ENCODE data around the gene PCDH9. TPM values are rescaled to one million over a fixed set of nuclear protein-coding genes. Genes with fewer than 3 reads are reported as not detected.

Gene PCDH9
- total RNA-seq, 2 experiments from 2014 or later, result 0.20 to 0.23 TPM

DNA sequence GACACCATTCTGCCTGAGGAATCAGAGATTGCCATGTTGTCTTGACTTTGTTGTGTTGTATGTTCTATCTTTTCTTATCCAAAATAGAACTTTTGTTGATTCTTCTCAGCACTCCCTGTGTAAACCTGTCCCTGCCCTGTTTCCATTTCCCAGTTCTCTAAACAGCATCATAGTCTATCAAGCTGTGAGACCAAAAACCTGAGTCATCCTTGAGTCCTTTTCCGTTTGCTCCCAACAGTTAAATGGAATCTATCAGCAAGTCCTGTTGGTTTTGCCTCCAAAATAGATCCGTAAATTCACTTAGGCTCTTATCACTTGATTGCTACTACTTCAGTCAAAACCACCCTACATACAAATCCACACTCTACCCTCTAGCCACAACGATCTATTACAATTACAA, 667.1 kb downstream of the PCDH9 start:
- Mint-ChIP-seq H3K36me3 (no peaks in the 10 kb centered on the region), H3K27ac (no peak overlapping the region), H3K4me3 (no peak overlapping the region), H3K9me3 (no peaks in the 10 kb centered on the region), H3K27me3 (no peaks in the 10 kb centered on the region), H3K4me1 (no peaks in the 10 kb centered on the region)
- DNase-seq, result no peak

DNA sequence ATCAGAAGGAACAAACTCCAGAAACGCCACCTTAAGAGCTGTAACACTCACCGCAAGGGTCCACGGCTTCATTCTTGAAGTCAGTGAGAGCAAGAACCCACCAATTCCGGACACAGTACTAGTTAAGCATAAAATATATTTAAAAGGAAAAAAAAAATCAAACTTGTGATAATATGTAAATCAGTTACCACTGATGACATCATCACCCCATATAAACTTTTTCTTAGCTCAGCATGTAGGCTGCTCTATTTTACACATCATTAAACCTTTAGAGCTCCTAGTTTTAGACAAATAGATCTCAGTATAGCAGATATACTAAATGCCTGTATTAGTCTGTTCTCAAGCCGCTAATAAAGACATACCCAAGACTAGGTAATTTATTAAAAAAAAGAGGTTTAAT, 668.1 kb downstream of the PCDH9 start:
- Mint-ChIP-seq H3K4me3 (no peak overlapping the region), H3K27me3 (no peaks in the 10 kb centered on the region), H3K4me1 (no peaks in the 10 kb centered on the region), H3K9me3 (no peaks in the 10 kb centered on the region), H3K36me3 (no peaks in the 10 kb centered on the region), H3K27ac (no peak overlapping the region)
- no peak for DNase-seq

DNA sequence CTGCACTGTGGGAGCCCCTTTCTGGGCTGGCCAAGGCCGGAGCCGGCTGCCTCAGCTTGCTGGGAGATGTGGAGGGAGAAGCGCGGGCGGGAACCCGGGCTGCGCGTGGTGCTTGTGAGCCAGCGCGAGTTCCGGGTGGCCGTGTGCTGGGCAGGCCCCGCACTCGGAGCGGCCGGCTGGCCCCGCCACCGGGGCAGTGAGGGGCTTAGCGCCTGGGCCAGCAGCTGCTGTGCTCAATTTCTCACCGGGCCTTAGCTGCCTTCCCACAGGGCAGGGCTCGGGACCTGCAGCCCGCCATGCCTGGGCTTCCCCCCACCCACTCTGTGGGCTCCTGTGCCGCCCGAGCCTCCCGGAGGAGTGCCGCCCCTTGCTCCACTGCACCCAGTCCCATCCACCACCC, 669.1 kb downstream of the PCDH9 start:
- Mint-ChIP-seq H3K4me3 (no peak overlapping the region), H3K9me3 (no peaks in the 10 kb centered on the region), H3K27me3 (no peaks in the 10 kb centered on the region), H3K36me3 (no peaks in the 10 kb centered on the region), H3K4me1 (no peaks in the 10 kb centered on the region), H3K27ac (no peak overlapping the region)
- no peak for DNase-seq

DNA sequence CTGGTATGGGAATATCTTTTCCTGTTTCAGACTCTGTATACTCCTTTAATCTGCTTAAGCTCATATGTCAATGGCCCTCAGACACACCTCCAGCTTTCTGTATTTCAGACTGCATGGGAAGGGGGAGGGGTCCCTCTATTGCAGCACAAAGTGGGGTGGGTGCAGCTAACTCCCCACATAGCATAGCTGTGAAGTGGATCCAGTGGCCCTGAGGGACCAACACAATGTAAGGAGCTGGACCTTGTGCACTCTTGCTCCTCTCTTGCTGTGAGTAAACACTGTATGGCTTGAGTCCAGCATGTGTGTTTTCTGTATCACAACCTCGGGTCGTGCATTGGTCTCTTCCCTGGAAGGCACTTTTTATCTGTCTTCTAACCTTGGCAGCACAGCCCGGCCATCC, 669.9 kb downstream of the PCDH9 start:
- H3K4me3 Mint-ChIP-seq, result no peak overlapping the region

DNA sequence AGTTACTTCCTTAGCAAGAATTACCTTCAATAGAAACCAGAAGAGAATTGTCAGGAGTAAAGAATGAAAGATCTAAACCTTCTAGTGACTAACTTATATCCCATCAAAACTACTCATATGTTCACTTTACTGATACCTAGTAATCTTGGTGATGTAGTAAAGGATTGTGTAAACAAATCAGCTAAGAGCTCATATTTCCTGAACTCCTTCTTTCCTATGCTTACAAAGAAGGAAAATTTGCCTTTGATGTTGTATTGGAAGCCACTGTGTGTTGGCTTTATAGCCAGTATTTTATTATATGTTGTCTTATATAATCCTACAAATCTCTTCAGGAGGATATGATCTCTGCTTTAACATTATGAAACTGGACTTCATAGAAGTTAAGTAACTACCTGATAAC, 671.0 kb downstream of the PCDH9 start:
- Mint-ChIP-seq H3K27ac (no peak overlapping the region), H3K36me3 (no peaks in the 10 kb centered on the region), H3K9me3 (no peaks in the 10 kb centered on the region), H3K4me1 (no peaks in the 10 kb centered on the region), H3K4me3 (no peak overlapping the region), H3K27me3 (no peaks in the 10 kb centered on the region)
- no peak for DNase-seq

More for the DNA sequence above, 669.9 kb downstream of the PCDH9 start:
- no peaks in the 10 kb centered on the region for H3K27me3 Mint-ChIP-seq
- no peaks in the 10 kb centered on the region for H3K4me1 Mint-ChIP-seq
- no peaks in the 10 kb centered on the region for H3K9me3 Mint-ChIP-seq
- DNase-seq, result no peak
- no peaks in the 10 kb centered on the region for H3K36me3 Mint-ChIP-seq
- no peak overlapping the region for H3K27ac Mint-ChIP-seq

DNA sequence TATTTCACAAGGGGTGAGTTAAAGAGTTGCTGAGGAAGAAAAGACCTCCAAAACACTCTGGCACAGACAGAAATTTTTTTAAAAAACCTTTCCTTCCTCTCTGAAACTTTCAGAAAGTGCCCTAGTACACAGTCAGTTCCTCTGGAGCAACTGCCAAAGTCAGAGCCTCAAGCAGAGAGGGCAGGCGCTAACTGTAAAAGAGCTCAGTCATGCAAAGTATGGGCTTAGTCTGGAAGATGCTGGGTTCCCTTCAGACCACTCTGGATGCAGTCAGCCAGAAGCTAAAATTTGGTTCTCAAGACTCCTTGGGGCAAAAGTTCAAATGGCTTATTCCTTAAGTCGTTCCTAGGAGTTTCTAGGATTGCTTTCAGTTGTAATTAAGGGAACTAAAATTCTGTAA, 671.6 kb downstream of the PCDH9 start:
- Mint-ChIP-seq H3K4me1 (no peaks in the 10 kb centered on the region), H3K27ac (no peak overlapping the region), H3K9me3 (no peaks in the 10 kb centered on the region), H3K36me3 (no peaks in the 10 kb centered on the region), H3K27me3 (no peaks in the 10 kb centered on the region), H3K4me3 (no peak overlapping the region)
- DNase-seq, result no peak

DNA sequence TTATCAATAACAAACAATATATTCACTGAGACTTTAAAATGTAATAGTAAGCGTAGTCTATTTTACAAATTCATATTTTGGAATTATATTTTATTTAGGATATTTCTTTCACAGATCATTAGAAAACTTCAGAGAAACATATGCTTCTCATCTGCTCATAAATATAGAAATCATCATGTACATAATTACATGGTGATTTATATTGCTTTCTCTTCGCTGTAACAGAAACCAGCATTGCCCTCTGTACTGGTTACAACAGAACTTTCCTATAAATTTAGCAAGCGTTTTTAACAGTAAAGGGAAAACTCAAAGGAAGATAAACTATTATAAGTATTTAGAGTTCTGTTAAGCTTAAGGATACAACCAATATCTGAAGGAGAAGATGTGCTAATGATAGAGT, 672.8 kb downstream of the PCDH9 start:
- DNase-seq, result no peak
- Mint-ChIP-seq H3K4me1 (no peaks in the 10 kb centered on the region), H3K9me3 (no peaks in the 10 kb centered on the region), H3K36me3 (no peaks in the 10 kb centered on the region), H3K27me3 (no peaks in the 10 kb centered on the region), H3K4me3 (no peak overlapping the region), H3K27ac (no peak overlapping the region)

DNA sequence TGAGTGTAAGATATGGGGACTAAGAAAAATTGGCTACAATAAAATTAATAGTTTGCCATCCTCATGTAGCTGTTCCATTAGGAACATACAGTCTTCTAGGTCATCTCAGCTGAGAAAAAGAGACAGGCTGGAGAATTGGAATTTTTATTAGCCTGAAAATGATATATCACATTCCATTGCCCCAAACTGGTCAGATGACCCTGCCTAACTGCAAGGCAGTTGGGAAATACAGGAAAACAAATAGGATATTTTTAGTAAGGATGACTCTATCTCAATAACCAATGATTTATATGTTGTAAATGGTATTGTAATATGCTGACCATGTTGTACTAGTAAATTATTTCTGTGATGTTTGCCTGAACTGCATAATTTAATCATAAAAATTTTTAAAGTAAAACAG, 673.8 kb downstream of the PCDH9 start:
- Mint-ChIP-seq H3K27me3 (no peaks in the 10 kb centered on the region), H3K4me1 (no peaks in the 10 kb centered on the region), H3K36me3 (no peaks in the 10 kb centered on the region), H3K9me3 (no peaks in the 10 kb centered on the region), H3K4me3 (no peak overlapping the region), H3K27ac (no peak overlapping the region)
- DNase-seq, result no peak

DNA sequence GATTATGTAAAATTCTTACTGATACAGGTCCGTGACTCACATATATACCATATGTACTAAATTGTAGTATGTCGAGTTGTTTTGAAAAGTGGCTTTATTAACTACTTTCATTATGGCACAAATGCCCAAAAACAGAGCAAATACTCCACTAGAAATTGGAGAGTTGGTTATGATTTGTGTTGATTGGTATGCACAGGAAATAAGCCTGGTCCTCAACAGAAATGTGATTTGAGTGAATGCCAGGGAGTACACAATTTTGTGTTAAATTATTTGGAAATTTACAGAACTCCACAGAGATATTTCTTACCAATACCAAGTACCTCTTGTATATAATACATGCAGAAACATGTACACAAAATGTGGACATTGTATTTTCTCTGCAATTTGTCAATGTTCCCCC, 676.7 kb downstream of the PCDH9 start:
- no peaks in the 10 kb centered on the region for H3K36me3 Mint-ChIP-seq
- DNase-seq, result no peak
- H3K9me3 Mint-ChIP-seq, result no peaks in the 10 kb centered on the region
- no peak overlapping the region for H3K4me3 Mint-ChIP-seq
- H3K27me3 Mint-ChIP-seq, result no peaks in the 10 kb centered on the region
- H3K4me1 Mint-ChIP-seq, result no peaks in the 10 kb centered on the region
- no peak overlapping the region for H3K27ac Mint-ChIP-seq

DNA sequence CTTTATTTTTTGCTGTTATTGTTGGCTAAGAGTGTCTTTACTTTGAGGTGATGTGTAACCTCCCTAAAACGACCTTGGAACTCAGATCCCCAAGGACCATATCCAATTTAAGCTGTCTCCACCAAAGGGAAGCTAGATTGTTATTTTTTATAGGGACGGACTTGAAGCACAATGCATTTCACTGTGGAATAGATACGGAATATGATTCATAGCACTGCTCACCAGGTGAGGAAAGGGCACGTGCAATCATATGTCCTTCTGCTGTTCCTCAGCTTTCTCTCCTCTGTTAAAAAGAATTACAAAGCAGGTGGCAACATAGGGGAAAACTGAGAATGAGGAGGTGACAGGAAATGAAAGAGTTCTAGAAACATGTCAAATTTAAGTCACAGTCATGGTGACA, 679.0 kb downstream of the PCDH9 start:
- Mint-ChIP-seq H3K4me1 (no peaks in the 10 kb centered on the region), H3K27ac (no peak overlapping the region), H3K9me3 (no peaks in the 10 kb centered on the region), H3K4me3 (no peak overlapping the region), H3K27me3 (no peaks in the 10 kb centered on the region), H3K36me3 (no peaks in the 10 kb centered on the region)
- DNase-seq, result no peak

DNA sequence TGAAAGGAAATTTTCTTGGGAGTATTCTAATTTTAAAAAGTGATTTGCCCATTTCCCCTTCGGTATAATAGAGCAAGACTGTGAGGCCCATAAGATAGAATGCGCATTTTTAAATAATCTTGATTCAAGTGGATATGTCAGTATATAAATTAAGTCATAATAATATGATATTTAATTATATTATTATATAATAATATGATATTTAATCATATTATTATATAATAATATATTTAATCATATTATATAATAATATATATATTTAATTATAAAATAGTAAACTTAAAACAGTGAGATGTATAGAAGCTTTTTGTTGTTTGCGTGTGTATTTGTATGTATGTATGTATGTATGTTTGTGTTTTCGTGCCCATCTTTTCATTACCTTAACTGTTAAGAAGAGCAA, 682.5 kb downstream of the PCDH9 start:
- no peak overlapping the region for H3K27ac Mint-ChIP-seq
- no peak overlapping the region for H3K4me3 Mint-ChIP-seq
- no peaks in the 10 kb centered on the region for H3K27me3 Mint-ChIP-seq
- no peaks in the 10 kb centered on the region for H3K4me1 Mint-ChIP-seq
- DNase-seq, result no peak
- H3K9me3 Mint-ChIP-seq, result no peaks in the 10 kb centered on the region
- H3K36me3 Mint-ChIP-seq, result no peaks in the 10 kb centered on the region

DNA sequence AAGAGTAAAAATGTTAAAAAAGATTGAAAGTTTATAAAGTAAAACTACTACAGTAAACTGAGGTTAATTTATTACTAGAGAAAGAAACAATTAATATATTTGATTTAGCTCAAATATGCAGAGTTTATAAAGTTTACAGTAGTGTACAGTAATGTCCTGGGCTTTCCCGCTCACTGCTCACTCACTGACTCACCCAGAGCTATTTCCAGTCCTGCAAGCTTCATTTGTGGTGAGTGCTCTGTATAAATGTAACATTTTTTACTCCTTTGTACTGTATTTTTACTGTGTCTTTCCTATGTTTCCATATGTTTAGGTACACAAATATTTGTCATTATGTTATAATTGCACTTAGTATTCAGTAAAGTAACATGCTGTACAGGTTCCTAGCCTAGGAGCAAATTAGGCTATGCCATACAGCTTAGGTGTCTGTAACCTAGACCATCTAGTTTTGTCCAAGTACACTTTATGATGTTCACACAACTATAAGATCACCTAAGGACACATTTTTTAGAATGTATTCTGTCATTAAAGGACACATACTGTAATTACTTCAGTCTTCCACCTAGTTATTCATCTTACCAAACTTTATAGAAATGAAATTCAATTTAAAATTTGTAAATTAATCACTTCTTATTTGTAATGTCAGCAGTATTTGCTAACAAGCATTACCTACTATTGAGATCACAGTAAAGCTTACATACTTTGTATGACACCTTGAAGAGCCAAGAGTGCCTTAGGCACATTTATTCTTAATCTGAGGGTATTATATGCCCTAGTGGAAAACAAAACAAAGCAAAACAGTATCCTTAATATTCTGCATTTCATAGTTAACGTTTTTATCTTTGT, 683.4 kb downstream of the PCDH9 start:
- Mint-ChIP-seq H3K27me3 (no peaks in the 10 kb centered on the region), H3K27ac (no peak overlapping the region), H3K4me1 (no peaks in the 10 kb centered on the region), H3K9me3 (no peaks in the 10 kb centered on the region), H3K36me3 (no peaks in the 10 kb centered on the region), H3K4me3 (no peak overlapping the region)
- no peak for DNase-seq

DNA sequence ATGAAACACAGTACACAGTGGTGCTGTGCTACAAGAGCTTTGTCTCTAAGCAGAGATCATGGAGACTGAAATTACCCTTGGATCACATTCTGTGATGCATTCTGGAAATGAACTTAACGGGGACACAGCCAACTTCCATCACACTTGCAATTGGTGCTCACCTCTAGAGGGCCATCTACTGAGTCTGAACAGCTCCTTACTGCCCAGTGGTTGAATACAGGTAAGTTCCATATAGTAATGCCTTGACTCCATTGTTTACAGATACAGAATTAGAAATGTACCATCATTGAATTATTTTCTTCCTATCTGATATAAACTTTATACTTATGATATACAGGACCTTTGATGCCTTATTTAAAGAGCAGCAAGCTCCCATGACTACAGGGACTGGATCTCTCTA, 686.4 kb downstream of the PCDH9 start:
- Mint-ChIP-seq H3K27me3 (no peaks in the 10 kb centered on the region), H3K4me3 (no peak overlapping the region), H3K4me1 (no peaks in the 10 kb centered on the region), H3K36me3 (no peaks in the 10 kb centered on the region), H3K9me3 (peaks cover 2% of the 10 kb centered on the region), H3K27ac (no peak overlapping the region)
- no peak for DNase-seq

DNA sequence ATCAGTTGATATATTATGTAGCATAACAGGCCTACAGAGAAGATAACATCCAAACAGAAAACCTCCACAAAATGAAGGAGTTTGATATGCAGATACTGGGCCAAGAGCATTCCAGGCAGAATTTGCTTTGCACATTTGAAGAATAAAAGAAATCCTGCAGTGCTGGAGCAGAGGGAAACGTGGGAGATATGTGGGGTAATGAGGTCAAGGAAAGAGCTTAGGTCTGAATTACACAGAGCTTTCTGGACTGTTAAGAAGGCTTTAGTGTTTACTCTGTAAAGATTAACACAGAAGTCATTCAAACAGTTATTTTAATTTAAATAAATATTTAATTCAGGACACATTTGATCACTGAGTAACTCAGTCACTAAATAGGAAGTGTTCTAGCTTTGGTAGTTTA, 692.7 kb downstream of the PCDH9 start:
- DNase-seq, result no peak

DNA sequence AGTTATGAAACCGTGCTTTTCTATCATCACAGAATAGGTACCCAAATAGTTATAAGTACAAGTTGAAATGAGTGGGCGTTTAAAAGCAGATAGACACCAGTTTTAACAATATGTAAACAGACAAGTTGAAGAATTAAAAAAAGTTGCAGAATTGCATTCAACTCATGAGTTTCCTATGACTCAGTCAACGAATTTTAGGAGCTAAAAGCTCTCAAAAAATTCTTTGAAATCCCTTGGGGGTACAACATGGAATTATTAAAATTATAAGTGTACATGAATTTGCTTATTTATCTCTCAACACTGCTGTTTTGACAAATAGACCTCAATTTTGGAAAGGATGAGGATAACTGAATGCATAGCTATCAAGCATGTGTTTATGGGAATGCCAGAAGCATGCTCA, 693.4 kb downstream of the PCDH9 start:
- no peaks in the 10 kb centered on the region for H3K4me1 Mint-ChIP-seq
- no peak for DNase-seq
- H3K36me3 Mint-ChIP-seq, result no peaks in the 10 kb centered on the region

More for the DNA sequence above, 692.7 kb downstream of the PCDH9 start:
- no peaks in the 10 kb centered on the region for H3K36me3 Mint-ChIP-seq
- H3K27me3 Mint-ChIP-seq, result no peaks in the 10 kb centered on the region
- H3K4me1 Mint-ChIP-seq, result no peaks in the 10 kb centered on the region
- no peak overlapping the region for H3K4me3 Mint-ChIP-seq
- H3K27ac Mint-ChIP-seq, result no peak overlapping the region
- peaks cover 2% of the 10 kb centered on the region for H3K9me3 Mint-ChIP-seq

DNA sequence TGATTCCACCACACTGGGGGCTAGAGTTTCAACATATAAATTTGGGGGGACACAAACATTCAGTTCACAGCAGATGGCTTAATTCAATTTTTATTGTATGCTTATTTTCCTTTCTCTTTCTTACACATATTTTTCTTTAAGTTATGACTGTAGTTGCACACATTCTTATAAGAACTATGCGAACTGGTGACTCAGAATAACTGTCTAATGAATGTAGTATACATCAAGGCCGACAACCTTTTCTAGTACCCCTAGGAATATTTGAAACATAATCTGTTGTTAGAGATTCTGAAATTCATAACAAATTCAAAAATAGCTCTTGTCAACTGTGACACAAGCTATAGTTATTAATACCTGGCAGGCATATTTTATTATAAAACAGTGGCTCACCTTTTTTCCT, 695.6 kb downstream of the PCDH9 start:
- peaks cover 2% of the 10 kb centered on the region for H3K9me3 Mint-ChIP-seq
- no peak overlapping the region for H3K27ac Mint-ChIP-seq
- H3K4me1 Mint-ChIP-seq, result no peaks in the 10 kb centered on the region
- no peaks in the 10 kb centered on the region for H3K27me3 Mint-ChIP-seq
- H3K4me3 Mint-ChIP-seq, result no peak overlapping the region
- no peak for DNase-seq
- H3K36me3 Mint-ChIP-seq, result no peaks in the 10 kb centered on the region

More for the DNA sequence above, 693.4 kb downstream of the PCDH9 start:
- Mint-ChIP-seq H3K27me3 (no peaks in the 10 kb centered on the region), H3K9me3 (peaks cover 2% of the 10 kb centered on the region), H3K4me3 (no peak overlapping the region), H3K27ac (no peak overlapping the region)

All from activated naive CD8-positive, alpha-beta T cell treated with anti-CD3 and anti-CD28 coated beads for 36 hours (primary cell).